HG02588 (cell line): ENCODE measurements around the gene THRSP.
"Not testable (repeated sequence)": the region's sequence is repeated elsewhere in the genome, so short reads cannot be mapped to it uniquely, and the experiment has no call there.

Experiments
- ATAC-seq: cut with Tn5 transposase; IDR thresholded peaks from one replicate; pipeline ENCODE4 v1.9.1; 2021; ENCODE audit warnings: mild to moderate bottlenecking, moderate library complexity; ENCODE audit not compliant: unreplicated experiment

THRSP gene

GRCh38 chr11:78038697-78039313, 24.9 kb upstream of the THRSP start:
- ATAC-seq, result no peak

GRCh38 chr11:78039391-78039918, 24.2 kb upstream of the THRSP start:
- peak; percentile 8 for ATAC-seq

GRCh38 chr11:78039919-78040671, 23.6 kb upstream of the THRSP start:
- ATAC-seq, result peak; percentile 60

GRCh38 chr11:78040691-78041379, 22.8 kb upstream of the THRSP start:
- no peak for ATAC-seq

DNA sequence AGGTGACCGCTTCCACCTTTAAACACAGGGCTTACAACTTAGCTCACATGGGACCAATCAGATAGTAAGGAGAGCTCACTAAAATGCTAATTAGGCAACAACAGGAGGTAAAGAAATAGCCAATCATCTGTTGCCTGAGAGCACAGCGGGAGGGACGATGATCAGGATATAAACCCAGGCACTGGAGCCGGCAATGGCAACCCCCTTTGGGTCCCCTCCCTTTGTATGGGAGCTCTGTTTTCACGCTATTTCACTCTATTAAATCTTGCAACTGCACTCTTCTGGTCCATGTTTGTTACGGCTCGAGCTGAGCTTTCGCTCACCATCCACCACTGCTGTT, 22.3 kb upstream of the THRSP start:
- ATAC-seq, result not testable (repeated sequence)

- ATAC-seq, result no peak
These were observed 21.7 kb upstream of the THRSP start for GRCh38 chr11:78041843-78042440.

- no peak for ATAC-seq
These were observed 19.0 kb upstream of the THRSP start for GRCh38 chr11:78044706-78045105.

DNA sequence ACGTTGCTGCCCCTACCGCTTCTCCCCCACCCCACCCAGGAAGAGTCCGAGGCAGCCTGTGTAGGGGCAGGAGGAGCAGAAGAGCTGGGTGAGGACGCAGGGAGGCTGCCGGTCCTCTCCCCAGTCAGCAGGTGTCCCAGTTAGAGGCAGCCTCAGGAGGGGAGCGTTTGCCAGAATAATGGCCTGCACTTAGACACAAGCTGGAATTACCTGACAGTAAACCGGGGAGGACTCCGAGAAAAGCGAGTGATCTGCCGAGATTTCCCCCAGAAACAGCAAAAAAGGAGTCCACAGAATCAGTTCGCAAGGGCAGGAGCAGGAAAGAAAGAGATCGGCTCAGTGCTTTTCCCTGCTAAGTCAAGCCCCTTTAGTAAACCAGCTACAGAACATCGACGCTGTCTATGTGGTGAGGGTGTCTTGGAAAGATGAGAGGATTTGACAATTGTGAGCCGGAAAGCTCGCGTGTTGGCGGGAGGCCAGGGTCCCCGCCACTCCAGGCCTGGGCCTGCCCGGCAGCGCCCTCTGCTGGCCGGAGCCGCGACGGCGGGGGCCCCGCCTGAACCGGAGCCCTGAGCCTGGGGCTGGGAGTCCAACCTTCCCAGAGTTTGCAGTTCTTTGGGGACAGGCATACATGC, 17.7 kb upstream of the THRSP start:
- ATAC-seq, result peak; percentile 55

- no peak for ATAC-seq
These were observed 17.2 kb upstream of the THRSP start for GRCh38 chr11:78046486-78046854.

DNA sequence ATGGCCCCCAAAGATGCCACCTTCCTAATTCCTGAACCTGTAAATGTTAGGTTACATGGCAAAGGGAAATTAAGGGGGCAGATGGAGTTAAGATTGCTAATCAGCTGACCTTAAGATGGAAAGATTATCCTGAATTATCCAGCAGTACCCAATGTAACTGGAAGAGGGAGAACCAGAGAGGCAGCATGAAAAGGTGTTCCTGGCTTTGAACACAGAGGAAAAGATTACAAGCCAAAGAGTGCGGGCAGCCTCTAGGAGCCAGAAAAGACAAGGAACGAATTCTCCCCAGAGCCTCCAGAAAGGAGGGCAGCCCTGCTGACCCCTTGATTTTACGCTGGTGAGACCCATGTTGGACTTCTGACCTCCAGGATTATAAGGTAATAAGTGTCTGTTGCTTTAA, 15.1 kb upstream of the THRSP start:
- ATAC-seq, result no peak

- no peak for ATAC-seq
These were observed 14.3 kb upstream of the THRSP start for GRCh38 chr11:78049348-78049747.

DNA sequence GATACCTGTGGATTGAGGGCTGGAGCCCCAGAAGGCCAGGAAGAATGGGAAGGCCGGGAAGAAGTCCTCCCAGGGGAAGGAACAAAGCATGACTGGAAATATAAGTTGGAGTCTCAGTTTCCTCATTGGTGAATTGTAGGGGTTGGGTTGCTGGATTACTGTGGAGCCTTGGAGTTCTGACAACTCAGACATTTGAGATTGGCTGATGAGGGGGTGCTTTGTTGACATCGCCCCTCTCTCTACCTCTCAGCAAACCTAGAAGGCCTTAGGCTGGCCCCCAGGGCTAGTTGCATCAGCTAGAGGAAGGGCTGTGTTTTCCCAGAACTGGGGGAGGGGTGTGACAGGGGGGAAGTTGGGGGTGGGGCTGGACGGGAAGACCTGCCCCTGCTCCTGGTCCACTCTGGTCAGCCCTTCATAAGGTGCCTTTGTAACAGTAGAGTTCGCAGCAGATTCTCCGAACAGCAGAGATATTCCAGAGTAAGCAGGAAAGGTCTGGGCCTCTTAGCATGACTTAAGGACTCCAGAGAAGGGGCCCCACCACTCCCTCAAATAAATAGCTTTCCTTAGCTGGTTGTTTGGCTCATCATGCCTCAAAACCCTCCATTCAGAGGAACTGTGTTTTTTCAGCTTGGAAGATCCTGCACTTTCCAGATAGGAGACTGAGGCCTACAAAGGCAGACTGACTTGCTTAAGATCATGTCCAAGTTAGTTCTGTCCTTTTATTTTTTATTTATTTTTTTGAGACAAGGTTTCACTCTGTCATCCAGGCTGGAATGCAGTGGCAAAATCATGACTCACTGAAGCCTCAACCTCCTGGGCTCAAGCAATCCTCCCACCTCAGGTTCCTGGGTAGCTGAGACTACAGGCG, 12.5 kb upstream of the THRSP start:
- ATAC-seq, result no peak

DNA sequence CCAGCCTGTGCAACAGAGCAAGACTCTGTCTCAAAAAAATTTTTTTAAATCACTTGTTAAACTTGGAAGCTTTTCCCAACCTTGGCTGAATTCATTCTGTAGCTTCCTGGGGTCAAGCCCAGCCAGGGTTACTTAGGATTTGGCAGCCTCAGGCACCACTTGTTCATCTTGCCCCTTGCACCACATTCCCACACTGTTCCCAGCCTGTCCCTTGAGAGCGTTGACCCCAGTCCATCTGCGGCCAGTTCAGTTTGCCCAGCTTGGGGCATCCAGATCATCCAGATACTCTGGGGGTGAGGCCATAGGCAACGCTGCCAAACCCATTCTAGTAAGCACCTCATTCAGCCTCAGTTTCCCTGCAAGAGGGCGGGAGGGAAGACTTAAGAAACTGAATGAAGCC, 8.7 kb upstream of the THRSP start:
- no peak for ATAC-seq

- ATAC-seq, result no peak
These were observed 7.6 kb upstream of the THRSP start for GRCh38 chr11:78056093-78056492.

DNA sequence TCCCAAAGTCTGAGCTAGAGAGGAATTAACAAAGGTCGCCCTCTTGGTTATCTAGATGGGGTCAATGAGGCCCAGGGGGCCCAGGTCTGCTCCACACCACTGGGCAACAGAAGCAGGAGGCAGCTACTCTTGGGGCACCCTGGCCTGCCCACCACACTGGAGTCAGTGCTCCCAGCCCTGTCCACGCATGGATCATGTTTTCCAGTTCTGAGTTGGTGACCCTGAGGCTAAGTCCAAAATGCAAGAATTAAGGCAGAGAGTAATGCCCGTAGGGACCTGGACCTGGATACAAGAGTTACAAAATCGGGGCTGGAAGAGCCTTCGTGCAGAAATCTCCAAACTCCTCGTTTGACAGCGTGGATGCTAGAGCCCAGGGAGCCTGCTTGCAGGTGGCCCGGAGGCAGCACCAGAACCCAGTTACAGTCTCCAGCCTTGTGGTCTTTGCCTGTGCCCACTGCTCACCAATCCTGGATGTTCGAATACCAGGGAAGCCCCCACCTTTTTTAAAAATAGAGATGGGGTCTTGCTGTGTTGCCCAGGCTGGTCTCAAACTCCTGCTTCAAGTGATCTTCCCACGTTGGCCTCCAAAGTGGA, 6.1 kb upstream of the THRSP start:
- ATAC-seq, result no peak

DNA sequence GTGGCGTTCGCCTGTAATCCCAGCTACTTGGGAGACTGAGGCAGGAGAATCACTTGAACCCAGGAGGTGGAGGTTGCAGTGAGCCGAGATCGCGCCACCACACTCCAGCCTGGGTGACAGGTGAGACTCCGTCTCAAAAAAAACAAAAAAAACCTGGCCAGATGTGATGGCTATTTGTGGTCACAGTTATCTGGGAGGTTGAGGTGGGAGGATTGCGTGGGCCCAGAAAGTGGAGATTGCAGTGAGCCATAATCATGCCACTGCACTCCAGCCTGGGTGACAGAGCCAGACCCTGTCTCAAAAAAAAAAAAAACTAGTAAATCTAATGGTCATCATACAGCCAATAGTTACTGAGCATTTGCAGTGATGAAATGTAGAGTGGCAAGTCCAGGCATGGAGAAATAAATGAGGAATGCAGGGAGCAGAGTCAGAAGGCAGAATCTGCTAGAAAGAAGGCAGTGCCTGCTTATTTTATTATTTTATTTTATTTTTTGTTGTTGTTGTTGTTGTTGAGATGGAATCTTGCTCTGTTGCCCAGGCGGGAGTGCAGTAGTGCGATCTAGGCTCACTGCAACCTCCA, 3.8 kb upstream of the THRSP start:
- ATAC-seq, result not testable (repeated sequence)

GRCh38 chr11:78060533-78060932, 3.1 kb upstream of the THRSP start:
- ATAC-seq, result no peak

GRCh38 chr11:78061088-78061920, 2.4 kb upstream of the THRSP start:
- ATAC-seq, result no peak

- ATAC-seq, result no peak
These were observed 1.7 kb upstream of the THRSP start for GRCh38 chr11:78061921-78062311.
